HFFc6 (cell line): ENCODE data around the gene CFAP410. TPM values are rescaled to one million over a fixed set of nuclear protein-coding genes. Genes with fewer than 3 reads are reported as not detected.

Experiments
- DNase-seq: peaks from one replicate; pipeline ENCODE4 v3.0.0-alpha.2; 2018
- H3K27ac Mint-ChIP-seq: 2 replicates; pipeline ENCODE4 v1.8.0; 2020; ENCODE audit warnings: mild to moderate bottlenecking, mixed read lengths
- H3K27me3 Mint-ChIP-seq: 2 replicates; pipeline ENCODE4 v1.8.0; 2021; ENCODE audit warnings: mild to moderate bottlenecking, moderate library complexity, mixed read lengths; ENCODE audit not compliant: insufficient read depth
- H3K36me3 Mint-ChIP-seq: 2 replicates; pipeline ENCODE4 v1.8.0; 2021; ENCODE audit warnings: low read depth, mixed read lengths
- H3K4me1 Mint-ChIP-seq: 2 replicates; pipeline ENCODE4 v1.8.0; 2020; ENCODE audit warnings: low read depth, mixed read lengths
- H3K4me3 Mint-ChIP-seq: 2 replicates; pipeline ENCODE4 v1.8.0; 2020; ENCODE audit warnings: mild to moderate bottlenecking, moderate library complexity, mixed read lengths
- H3K9me3 Mint-ChIP-seq: 2 replicates; pipeline ENCODE4 v1.8.0; 2020; ENCODE audit warnings: mild to moderate bottlenecking, mixed read lengths
- total RNA-seq, 6 experiments: library from RNA; stranded (reverse); fragmentation: NEBNext Ultra II Directional; extraction: Animal tissue kit (Norgen Biotek cat#: 25700); gene quantifications; 2 replicates in 1 of 6; 3 replicates in 5 of 6; pipeline ENCODE4 v1.2.3, GENCODE V29; 2021
- TF ChIP-seq, protein P1 (sequence below): fragments of 200-600 bp; sonication (generic); IDR thresholded peaks from 2 replicates; pipeline ENCODE4 v1.5.0; 2021; ENCODE audit warnings: antibody characterized with exemption, mild to moderate bottlenecking

Gene CFAP410
- total RNA-seq, 6 experiments from 2014 or later, result 7.5 to 13.0 (median 9.7) TPM

- DNase-seq, result no peak
- Mint-ChIP-seq H3K27me3 (peaks cover 47% of the 10 kb centered on the region), H3K4me3 (no peak overlapping the region), H3K36me3 (no peaks in the 10 kb centered on the region), H3K27ac (no peak overlapping the region), H3K9me3 (peaks cover 9% of the 10 kb centered on the region; the same call in 1 of the 2 replicates), H3K4me1 (no peaks in the 10 kb centered on the region)
- TF ChIP-seq, protein P1, sequence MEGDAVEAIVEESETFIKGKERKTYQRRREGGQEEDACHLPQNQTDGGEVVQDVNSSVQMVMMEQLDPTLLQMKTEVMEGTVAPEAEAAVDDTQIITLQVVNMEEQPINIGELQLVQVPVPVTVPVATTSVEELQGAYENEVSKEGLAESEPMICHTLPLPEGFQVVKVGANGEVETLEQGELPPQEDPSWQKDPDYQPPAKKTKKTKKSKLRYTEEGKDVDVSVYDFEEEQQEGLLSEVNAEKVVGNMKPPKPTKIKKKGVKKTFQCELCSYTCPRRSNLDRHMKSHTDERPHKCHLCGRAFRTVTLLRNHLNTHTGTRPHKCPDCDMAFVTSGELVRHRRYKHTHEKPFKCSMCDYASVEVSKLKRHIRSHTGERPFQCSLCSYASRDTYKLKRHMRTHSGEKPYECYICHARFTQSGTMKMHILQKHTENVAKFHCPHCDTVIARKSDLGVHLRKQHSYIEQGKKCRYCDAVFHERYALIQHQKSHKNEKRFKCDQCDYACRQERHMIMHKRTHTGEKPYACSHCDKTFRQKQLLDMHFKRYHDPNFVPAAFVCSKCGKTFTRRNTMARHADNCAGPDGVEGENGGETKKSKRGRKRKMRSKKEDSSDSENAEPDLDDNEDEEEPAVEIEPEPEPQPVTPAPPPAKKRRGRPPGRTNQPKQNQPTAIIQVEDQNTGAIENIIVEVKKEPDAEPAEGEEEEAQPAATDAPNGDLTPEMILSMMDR, result no peak
These were observed 15.9 kb upstream of the CFAP410 start for GRCh38 chr21:44354775-44355771.

DNA sequence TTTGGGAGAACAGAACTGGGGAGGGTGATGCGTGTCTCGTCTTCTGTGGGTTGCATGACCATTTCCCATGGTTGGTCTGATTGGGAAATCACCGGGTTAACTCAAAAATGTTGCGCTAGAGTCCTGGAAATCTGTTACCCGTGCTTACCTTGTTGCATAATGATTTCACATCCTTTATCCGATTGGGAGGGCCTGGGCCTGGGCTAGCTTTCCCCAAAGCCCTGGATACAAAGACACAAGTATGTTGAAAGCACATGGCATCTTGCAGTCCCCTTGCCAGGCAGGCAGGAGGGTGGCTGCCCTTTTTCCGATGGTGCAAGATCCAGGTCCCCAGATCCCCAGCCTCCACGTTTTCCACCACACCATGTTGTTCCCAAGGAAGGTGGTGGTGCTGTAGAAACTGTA, 14.8 kb upstream of the CFAP410 start:
- no peaks in the 10 kb centered on the region for H3K4me1 Mint-ChIP-seq
- TF ChIP-seq, protein P1, result no peak
- peaks cover 53% of the 10 kb centered on the region for H3K27me3 Mint-ChIP-seq
- no peak for DNase-seq
- H3K9me3 Mint-ChIP-seq, result peaks cover 8% of the 10 kb centered on the region; the same call in 1 of the 2 replicates
- H3K4me3 Mint-ChIP-seq, result no peak overlapping the region
- H3K36me3 Mint-ChIP-seq, result no peaks in the 10 kb centered on the region
- H3K27ac Mint-ChIP-seq, result no peak overlapping the region

DNA sequence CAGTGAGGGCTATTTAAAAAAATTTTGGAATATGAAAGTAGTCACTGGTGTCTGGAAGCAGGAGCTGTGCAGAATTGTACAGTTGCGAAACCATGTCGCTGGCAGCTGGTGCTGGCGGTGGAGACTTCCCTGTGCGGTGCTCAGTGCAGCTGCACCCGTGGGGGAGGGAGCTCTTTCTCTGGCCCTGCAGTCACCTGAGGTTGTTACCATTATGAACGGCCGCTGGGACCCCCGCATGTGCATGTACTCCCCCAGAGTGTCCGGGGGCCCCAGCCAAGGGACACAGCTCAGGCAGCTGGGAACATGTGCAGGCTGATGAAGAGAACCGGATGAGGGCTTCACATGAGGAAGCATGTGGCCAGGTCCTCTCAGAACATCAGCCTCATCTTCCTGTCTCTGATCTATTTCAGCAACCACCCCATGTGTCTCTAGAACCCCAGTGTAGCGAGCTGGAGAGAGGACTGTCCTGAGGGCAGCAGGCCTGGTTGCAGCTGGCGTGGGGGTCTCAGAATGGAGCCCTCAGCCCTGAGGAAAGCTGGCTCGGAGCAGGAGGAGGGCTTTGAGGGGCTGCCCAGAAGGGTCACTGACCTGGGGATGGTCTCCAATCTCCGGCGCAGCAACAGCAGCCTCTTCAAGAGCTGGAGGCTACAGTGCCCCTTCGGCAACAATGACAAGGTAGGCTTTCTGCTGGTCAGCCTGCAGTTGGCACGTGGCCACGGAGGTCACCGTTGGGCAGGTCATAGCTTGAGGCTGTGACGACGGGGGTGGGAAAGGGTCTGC, 14.2 kb upstream of the CFAP410 start, which contains the start of gene TRPM2:
TSS of gene TRPM2 (plus strand) at position 431 of the 780 bp plus-strand sequence. CDS start at position 511, 80 bp downstream.
- Mint-ChIP-seq H3K4me3 (no peak within 1 kb of the TSS), H3K36me3 (no peaks in the 10 kb centered on the region), H3K27ac (no peak within 1 kb of the TSS), H3K9me3 (peaks cover 2% of the 10 kb centered on the region; the same call in 1 of the 2 replicates), H3K4me1 (no peaks in the 10 kb centered on the region), H3K27me3 (peaks cover 53% of the 10 kb centered on the region)
- no peak for DNase-seq
- TF ChIP-seq, protein P1, result no peak

DNA sequence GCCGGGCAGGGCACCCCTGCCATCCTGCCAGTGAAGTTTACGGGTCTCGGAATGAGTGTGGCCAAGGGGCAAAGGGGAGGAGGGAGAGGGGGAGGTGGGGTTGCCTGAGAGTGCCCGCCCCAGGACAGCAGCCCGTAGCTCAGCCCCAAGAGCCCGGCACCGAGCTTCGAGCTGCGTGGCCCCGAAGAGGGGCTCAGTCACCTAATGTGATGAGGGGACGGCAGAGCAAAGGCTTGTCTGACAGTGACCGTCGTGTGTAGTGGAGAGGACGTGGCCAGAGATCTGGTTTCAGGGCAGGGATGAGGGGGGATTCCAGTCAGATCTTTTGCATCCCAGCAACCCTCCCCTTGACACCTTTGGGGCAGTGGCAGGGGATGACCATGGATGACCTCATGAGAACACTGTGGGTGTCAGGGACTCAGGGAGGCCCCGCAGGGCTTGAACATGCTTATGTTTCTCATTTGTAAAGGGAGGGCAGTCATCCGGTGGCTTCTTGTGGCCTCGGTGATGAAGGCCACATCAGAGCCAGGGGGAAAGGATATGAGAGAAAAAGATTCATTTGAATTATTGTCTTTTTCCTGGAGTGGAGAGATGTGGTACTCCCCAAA, 13.2 kb upstream of the CFAP410 start:
- no peak overlapping the region for H3K4me3 Mint-ChIP-seq
- TF ChIP-seq, protein P1, result no peak
- DNase-seq, result no peak
- no peaks in the 10 kb centered on the region for H3K4me1 Mint-ChIP-seq
- H3K9me3 Mint-ChIP-seq, result no peaks in the 10 kb centered on the region
- H3K27ac Mint-ChIP-seq, result no peak overlapping the region
- peaks cover 53% of the 10 kb centered on the region for H3K27me3 Mint-ChIP-seq
- H3K36me3 Mint-ChIP-seq, result no peaks in the 10 kb centered on the region

DNA sequence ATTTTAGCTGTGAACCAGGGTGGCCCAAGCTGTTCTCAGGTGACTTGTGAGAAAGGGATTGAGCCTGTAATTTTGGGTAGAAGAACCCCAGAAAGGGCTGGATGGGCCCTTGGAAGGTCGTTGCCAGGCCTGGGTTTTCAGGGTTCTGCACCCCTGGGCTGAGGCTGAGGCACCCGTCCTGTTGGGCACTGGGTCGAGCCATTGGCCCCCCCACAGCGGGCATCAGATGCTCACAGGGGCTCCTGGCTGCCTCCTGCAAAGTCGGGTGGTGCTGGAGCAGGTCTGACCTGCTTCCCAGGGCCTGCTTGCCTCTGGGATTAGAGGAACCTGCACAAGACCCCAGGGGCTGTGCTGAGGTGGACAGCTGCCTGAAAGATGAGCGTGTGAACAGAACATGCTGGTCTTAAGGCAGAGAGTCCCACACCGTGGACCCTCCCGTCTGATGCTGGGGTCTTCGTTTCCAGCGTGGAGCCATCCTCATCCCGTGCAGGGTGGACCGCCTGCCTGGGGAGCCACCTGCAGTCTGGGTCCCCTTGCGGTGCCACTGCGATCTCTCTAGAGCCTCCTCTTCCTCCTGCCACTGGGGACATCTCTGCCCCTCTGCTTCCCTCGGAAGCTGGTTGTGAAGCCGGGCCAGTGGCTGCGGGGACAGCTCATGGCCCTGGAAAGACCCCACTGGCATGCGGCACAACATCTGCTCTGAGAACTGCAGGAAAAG, 12.5 kb upstream of the CFAP410 start:
- peaks cover 52% of the 10 kb centered on the region for H3K27me3 Mint-ChIP-seq
- no peak overlapping the region for H3K27ac Mint-ChIP-seq
- TF ChIP-seq, protein P1, result no peak
- no peaks in the 10 kb centered on the region for H3K9me3 Mint-ChIP-seq
- H3K4me1 Mint-ChIP-seq, result no peaks in the 10 kb centered on the region
- no peaks in the 10 kb centered on the region for H3K36me3 Mint-ChIP-seq
- no peak for DNase-seq
- no peak overlapping the region for H3K4me3 Mint-ChIP-seq
